Activated B cell treated with CpG ODN at 0.5 μM for 24 hours (primary cell): ENCODE data around the gene PCNX2. TPM values are rescaled to one million over a fixed set of nuclear protein-coding genes. Genes with fewer than 3 reads are reported as not detected.

Experiments
- ATAC-seq: fragments of 200-7000 bp; cut with Tn5 transposase; one replicate; pipeline ENCODE4 v1.10.0; 2021; ENCODE audit warnings: low read depth, mild to moderate bottlenecking, moderate library complexity
- CTCF ChIA-PET: fragments of 350-600 bp; sonication (Branson Sonifier 250); formaldehyde crosslinking; loops from one replicate; lab custom pipeline; 2021; ENCODE audit warnings: antibody characterized with exemption; lab: Charles Lee
- POLR2A ChIA-PET: fragments of 350-600 bp; sonication (Branson Sonifier 250); formaldehyde crosslinking; loops from one replicate; lab custom pipeline; 2021; ENCODE audit warnings: antibody characterized with exemption; lab: Charles Lee
- DNase-seq: peaks from one replicate; pipeline ENCODE4 v3.0.0; 2022
- H3K27ac Mint-ChIP-seq: one replicate; pipeline ENCODE4 v1.8.0; 2020; ENCODE audit warnings: mixed read lengths
- H3K27me3 Mint-ChIP-seq: one replicate; pipeline ENCODE4 v1.8.0; 2021; ENCODE audit warnings: mixed read lengths
- H3K36me3 Mint-ChIP-seq: one replicate; pipeline ENCODE4 v1.8.0; 2021; ENCODE audit warnings: low read depth, mixed read lengths
- H3K4me1 Mint-ChIP-seq: one replicate; pipeline ENCODE4 v1.8.0; 2021; ENCODE audit warnings: mixed read lengths
- H3K4me3 Mint-ChIP-seq: one replicate; pipeline ENCODE4 v1.8.0; 2020; ENCODE audit warnings: mild to moderate bottlenecking, mixed read lengths
- H3K9me3 Mint-ChIP-seq: one replicate; pipeline ENCODE4 v1.8.0; 2020; ENCODE audit warnings: mixed read lengths
- intact Hi-C: fragments of 100-400 bp; cut with micrococcal nuclease; formaldehyde crosslinking; loops from one replicate; pipeline ENCODE4 v1.15.1; 2024
- total RNA-seq: library from RNA; stranded (reverse); gene quantifications from 2 replicates; pipeline ENCODE4 v1.2.3, GENCODE V29; 2022
- TF ChIP-seq, protein P1 (sequence below): fragments of 200-600 bp; IDR thresholded peaks from one replicate; pipeline ENCODE4 v1.8.0; 2022; ENCODE audit warnings: antibody characterized with exemption, mild to moderate bottlenecking

PCNX2 gene
- total RNA-seq, 1 donor from 2014 or later, result 20.4 TPM

DNA sequence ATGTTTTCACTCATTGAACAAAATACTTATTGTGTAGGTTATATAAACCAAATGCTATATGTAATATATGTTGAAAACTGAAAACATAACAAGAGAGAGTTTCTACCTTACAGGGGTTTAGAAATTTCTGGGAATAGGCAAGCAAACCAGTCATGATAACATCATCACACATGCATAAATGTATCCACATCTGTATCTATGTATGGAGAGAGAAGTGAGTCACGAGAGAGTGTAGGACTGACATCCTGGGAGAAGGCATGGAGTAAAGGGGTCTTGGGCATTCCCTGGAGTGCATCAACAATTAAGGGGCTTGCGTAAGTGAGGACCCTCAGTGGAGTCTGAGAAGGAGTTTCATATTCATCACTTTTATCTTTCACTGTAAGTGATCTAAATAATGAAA, 65.5 kb downstream of the PCNX2 start:
- ChIA-PET CTCF (no interaction called here), POLR2A (no interaction called here)
- no peak for ATAC-seq
- Mint-ChIP-seq H3K4me3 (no peak overlapping the region), H3K9me3 (no peaks in the 10 kb centered on the region), H3K36me3 (peaks cover 7% of the 10 kb centered on the region), H3K4me1 (no peaks in the 10 kb centered on the region), H3K27ac (no peak overlapping the region), H3K27me3 (no peaks in the 10 kb centered on the region)
- intact Hi-C loops, result no loop called here
- TF ChIP-seq, protein P1, sequence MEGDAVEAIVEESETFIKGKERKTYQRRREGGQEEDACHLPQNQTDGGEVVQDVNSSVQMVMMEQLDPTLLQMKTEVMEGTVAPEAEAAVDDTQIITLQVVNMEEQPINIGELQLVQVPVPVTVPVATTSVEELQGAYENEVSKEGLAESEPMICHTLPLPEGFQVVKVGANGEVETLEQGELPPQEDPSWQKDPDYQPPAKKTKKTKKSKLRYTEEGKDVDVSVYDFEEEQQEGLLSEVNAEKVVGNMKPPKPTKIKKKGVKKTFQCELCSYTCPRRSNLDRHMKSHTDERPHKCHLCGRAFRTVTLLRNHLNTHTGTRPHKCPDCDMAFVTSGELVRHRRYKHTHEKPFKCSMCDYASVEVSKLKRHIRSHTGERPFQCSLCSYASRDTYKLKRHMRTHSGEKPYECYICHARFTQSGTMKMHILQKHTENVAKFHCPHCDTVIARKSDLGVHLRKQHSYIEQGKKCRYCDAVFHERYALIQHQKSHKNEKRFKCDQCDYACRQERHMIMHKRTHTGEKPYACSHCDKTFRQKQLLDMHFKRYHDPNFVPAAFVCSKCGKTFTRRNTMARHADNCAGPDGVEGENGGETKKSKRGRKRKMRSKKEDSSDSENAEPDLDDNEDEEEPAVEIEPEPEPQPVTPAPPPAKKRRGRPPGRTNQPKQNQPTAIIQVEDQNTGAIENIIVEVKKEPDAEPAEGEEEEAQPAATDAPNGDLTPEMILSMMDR, result no peak
- DNase-seq, result no peak

DNA sequence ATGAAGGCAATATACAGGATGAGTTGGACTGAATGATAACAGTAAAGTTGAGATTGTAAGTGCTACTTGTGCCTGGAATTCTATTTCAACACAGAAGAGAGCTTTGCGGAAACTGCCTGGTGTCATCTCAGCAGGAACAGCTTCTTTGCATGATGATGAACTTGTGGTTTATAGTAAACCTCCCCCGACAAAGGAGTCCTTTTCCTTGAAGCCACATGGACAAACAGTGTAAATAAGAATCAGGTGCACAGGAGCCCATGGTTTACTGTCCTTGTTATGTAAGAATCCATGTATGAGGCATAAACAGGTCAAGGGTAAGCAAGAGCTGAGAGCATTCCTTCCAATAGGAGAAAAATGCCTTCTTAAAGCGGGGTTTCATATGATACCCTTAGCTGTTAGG, 66.2 kb downstream of the PCNX2 start:
- TF ChIP-seq, protein P1, result no peak
- H3K4me3 Mint-ChIP-seq, result no peak overlapping the region
- no peaks in the 10 kb centered on the region for H3K27me3 Mint-ChIP-seq
- ATAC-seq (no peak), DNase-seq (no peak)
- H3K4me1 Mint-ChIP-seq, result no peaks in the 10 kb centered on the region
- H3K9me3 Mint-ChIP-seq, result no peaks in the 10 kb centered on the region
- H3K27ac Mint-ChIP-seq, result no peak overlapping the region
- CTCF ChIA-PET, result no interaction called here
- peaks cover 7% of the 10 kb centered on the region for H3K36me3 Mint-ChIP-seq
- intact Hi-C loops, result no loop called here
- POLR2A ChIA-PET, result no interaction called here

DNA sequence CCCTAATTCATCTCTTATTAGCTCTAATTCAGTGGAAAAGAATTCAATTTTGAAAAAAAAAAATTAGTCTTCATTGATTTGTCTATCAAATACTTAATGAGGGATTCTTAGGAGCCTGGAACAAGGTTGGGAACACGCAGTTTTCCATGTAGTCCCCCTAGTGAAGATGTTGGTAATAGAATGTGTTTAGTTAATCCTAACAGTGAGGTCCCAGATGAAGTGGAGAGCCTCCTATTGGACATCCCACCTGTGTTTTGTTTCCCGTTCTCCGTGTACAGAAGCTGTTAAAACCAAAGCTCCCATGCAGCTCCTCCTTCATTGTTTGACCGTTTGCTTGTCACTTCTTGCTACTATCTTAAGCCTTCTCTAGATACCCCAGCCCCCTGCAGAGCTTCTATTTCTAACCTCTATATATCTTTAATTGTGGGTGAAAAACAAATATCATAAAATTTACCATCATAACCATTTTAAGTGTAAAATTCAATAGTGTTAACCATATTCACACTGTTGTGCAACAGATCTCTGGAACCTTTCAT, 67.5 kb downstream of the PCNX2 start:
- POLR2A ChIA-PET, result no interaction called here
- H3K9me3 Mint-ChIP-seq, result no peaks in the 10 kb centered on the region
- H3K27ac Mint-ChIP-seq, result no peak overlapping the region
- no peaks in the 10 kb centered on the region for H3K4me1 Mint-ChIP-seq
- CTCF ChIA-PET, result no interaction called here
- H3K27me3 Mint-ChIP-seq, result no peaks in the 10 kb centered on the region
- no peak for DNase-seq
- ATAC-seq, result no peak
- TF ChIP-seq, protein P1, result no peak
- peaks cover 7% of the 10 kb centered on the region for H3K36me3 Mint-ChIP-seq
- intact Hi-C loops, result no loop called here
- H3K4me3 Mint-ChIP-seq, result no peak overlapping the region

DNA sequence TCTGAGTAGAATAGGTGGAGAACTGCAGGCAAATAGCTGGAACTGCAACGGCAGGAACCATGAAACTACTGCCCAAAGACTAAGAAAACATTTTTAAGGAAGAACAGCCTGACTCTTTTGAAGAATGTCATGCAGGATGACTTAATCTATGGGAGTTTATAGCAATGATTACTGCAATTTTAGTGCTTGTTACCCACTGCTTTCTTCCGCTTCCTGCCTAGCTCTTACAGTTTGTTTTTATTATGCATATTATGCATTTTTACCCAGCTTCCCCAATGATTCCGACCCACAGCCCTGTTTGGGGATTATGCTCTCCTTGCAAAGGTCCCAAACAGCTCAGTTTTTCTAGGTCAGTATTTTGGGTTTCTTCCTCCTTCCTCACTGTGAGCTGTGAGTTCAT, 71.2 kb downstream of the PCNX2 start:
- intact Hi-C loops, result no loop called here
- H3K9me3 Mint-ChIP-seq, result peaks cover 2% of the 10 kb centered on the region
- CTCF ChIA-PET, result no interaction called here
- H3K36me3 Mint-ChIP-seq, result peaks cover 14% of the 10 kb centered on the region
- DNase-seq (no peak), ATAC-seq (no peak)
- POLR2A ChIA-PET, result no interaction called here
- H3K27me3 Mint-ChIP-seq, result no peaks in the 10 kb centered on the region
- H3K4me1 Mint-ChIP-seq, result no peaks in the 10 kb centered on the region
- TF ChIP-seq, protein P1, result no peak
- H3K4me3 Mint-ChIP-seq, result no peak overlapping the region
- H3K27ac Mint-ChIP-seq, result no peak overlapping the region

DNA sequence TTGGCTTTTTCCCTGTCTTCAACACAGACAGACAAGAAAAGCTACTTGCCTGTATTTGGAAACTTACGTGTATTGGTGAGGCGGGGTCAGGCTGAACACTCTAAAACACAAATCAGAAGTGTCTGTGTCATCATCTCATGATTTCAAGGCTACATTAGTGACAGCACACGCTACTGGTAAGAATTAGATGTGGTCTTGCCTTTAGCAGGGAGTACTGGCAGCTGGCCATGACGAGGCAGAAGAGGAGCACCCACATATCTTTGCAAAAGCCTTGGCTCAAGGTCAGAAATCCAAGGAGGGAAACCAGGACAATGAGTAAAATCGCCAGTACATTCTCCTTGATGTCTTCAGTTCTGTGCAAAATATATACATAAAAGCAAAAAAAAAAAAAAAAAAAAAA, 77.7 kb downstream of the PCNX2 start:
- intact Hi-C loops, result no loop called here
- CTCF ChIA-PET, result no interaction called here
- TF ChIP-seq, protein P1, result no peak
- Mint-ChIP-seq H3K9me3 (peaks cover 2% of the 10 kb centered on the region), H3K27me3 (no peaks in the 10 kb centered on the region), H3K4me1 (no peaks in the 10 kb centered on the region), H3K27ac (no peak overlapping the region), H3K4me3 (no peak overlapping the region), H3K36me3 (peaks cover 11% of the 10 kb centered on the region)
- POLR2A ChIA-PET, result no interaction called here
- ATAC-seq (no peak), DNase-seq (no peak)
